Right hindlimb (tissue), 1 donor: ENCODE measurements around the gene ACP5.
"Not testable (repeated sequence)": the region's sequence is repeated elsewhere in the genome, so short reads cannot be mapped to it uniquely, and the experiment has no call there.

Experiments used
- DNase-seq: peaks from one replicate; pipeline ENCODE4 v3.0.0-alpha.2; 2018

Gene ACP5

GRCh38 chr19:11578258-11579142 is 1.1 kb upstream of the ACP5 start:
- no peak for DNase-seq

DNA sequence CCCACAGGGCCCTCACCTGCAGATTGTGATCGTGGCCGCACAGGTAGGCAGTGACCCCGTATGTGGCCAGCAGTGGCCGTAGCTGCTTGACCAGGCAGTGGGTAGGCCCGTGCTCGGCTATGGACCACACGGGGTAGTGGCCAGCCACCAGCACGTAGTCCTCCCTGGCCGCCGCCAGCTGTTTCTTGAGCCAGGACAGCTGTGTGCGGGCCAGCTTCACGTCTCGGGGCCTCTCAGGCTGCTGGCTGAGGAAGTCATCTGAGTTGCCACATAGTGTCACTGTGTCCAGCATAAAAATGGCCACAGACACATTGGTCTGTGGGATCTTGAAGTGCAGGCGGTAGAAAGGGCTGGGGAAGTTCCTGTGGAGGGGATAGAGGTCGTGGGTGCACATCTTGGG is 1.2 kb downstream of the ACP5 start:
- DNase-seq, result no peak

GRCh38 chr19:11574689-11575088 is 2.8 kb downstream of the ACP5 start:
- no peak for DNase-seq

- DNase-seq, result not testable (repeated sequence)
Measured at GRCh38 chr19:11573763-11574162, 3.7 kb downstream of the ACP5 start.

- DNase-seq, result not testable (repeated sequence)
Measured at GRCh38 chr19:11573354-11573753, 4.1 kb downstream of the ACP5 start.

DNA sequence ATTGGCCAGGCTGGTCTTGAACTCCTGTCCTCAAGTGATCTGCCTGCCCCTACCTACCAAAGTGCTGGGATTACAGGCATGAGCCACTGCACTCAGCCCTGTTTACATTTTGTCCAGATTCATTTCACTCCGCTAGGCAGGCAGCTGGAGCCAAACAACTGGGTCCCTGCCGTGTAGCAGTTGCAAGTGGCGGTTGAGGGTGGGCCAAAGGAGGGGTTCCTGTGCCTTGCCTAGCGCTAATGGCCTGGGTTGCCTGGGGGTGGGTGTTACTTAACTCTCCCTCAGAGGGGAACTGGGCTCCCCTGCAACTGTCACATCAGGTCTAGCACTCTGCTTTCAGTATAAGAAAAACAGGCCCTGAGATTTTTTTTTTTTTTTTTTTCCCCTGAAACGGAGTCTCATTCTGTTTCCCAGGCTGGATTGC is 7.4 kb downstream of the ACP5 start:
- no peak for DNase-seq

DNA sequence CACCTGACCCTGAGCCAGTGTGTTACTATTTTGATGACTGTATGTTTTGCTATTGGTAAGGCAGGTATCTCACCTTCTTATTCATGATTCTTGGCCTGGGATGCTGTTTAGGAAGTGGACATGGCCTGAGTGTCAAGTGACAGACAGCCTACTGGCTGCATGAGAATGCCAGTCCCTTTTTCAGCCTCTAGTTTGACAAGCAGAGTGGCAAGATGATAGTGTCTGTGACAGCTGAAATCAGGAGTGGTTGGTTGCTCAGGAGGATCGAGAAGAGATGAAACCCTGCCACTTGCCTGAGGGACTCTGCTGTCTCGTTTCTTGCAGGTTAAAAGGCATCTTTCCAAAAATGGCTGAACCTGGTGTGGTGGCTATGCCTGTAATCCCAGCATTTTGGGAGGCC is 11.3 kb downstream of the ACP5 start:
- no peak for DNase-seq

DNA sequence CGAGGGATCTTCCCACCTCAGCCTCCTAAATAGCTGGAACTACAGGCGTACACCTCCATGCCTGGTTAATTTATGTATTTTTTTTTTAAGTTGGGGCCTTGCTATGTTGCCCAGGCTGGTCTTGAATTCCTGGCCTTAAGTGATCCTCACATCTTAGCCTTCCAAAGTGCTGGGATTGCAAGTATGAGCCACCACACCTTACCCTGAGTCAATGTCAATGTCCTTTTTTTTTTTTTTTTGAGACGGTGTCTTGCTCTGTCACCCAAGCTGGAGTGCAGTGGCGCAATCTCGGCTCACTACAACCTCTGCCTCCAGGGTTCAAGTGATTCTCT is 11.8 kb downstream of the ACP5 start:
- DNase-seq, result not testable (repeated sequence)

GRCh38 chr19:11564082-11564807 is 13.2 kb downstream of the ACP5 start:
- not testable (repeated sequence) for DNase-seq

DNA sequence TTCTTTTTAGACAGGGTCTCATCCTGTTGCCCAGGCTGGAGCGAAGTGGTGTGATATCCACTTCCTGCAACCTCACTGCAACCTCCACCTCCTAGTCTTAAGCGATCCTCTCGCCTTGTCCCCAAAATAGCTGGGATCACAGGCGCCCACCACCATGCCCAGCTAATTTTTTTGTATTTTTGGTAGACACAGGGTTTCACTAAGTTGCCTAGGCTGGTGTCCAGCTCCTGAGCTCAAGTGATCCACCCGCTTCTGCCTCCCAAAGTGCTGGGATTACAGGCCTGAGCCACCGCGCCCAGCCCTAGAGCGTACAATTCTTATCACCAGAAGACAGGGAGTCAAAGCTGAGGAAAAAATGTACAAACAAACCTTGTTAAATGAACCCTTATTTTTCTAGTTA is 13.9 kb downstream of the ACP5 start:
- no peak for DNase-seq

- peak; percentile 52 for DNase-seq
Measured at GRCh38 chr19:11560404-11561051, 16.9 kb downstream of the ACP5 start.

DNA sequence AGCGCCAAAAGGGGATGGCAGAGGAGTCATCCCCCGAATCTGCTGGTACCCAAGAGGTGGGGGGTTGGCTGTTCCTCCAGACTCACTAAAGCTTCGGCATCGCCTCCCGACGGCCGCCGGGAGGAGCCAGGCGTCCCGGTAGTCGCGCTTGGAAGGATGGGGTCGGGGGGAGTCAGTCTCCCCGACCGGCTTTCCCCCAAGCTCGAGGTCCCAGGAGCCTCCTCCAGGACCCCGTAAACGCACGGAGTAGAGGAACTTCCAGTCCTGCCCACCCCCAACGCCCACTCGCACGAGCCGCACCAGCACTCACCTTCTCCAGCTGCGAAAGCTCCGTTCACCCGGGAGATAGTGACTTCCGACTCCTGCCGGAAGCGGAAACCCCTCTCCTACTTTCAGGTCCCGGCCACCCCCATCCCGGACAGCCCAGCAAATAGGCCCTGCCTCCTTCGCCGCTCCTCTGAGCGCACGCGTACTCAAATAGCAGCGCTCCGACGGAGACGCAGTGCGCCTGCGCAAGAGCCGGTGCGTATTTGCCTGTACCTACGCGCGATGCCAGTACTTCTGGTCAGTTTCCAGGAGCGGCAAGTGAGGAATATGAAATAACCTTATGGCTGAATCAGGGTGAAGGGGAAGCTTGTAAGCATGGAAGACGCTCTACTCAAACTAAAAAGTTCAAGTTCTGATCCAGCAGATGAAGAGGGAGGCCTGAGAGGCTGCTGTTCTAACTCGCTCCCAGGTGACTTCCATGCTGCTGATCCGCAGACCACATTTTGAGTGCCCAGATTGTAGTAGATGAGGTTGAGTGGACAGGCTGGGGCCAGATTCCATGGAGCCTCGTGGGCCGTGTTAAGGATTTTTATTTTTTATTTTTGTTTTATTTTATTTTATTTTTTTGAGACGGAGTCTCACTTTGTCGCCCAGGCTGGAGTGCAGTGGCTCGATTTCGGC is 18.3 kb downstream of the ACP5 start, which contains the start of gene ELOF1:
ELOF1 (minus strand) TSS at position 350 of the 948 bp plus-strand sequence. CDS start 4,883 bp downstream, outside the sequence.
- peak; percentile 98 for DNase-seq

- DNase-seq, result no peak
Measured at GRCh38 chr19:11556634-11557420, 20.6 kb downstream of the ACP5 start.

- DNase-seq, result no peak
Measured at GRCh38 chr19:11555246-11555645, 22.2 kb downstream of the ACP5 start.

- DNase-seq, result no peak
Measured at GRCh38 chr19:11554160-11554559, 23.3 kb downstream of the ACP5 start.

GRCh38 chr19:11552666-11553372 is 24.6 kb downstream of the ACP5 start:
- no peak for DNase-seq

DNA sequence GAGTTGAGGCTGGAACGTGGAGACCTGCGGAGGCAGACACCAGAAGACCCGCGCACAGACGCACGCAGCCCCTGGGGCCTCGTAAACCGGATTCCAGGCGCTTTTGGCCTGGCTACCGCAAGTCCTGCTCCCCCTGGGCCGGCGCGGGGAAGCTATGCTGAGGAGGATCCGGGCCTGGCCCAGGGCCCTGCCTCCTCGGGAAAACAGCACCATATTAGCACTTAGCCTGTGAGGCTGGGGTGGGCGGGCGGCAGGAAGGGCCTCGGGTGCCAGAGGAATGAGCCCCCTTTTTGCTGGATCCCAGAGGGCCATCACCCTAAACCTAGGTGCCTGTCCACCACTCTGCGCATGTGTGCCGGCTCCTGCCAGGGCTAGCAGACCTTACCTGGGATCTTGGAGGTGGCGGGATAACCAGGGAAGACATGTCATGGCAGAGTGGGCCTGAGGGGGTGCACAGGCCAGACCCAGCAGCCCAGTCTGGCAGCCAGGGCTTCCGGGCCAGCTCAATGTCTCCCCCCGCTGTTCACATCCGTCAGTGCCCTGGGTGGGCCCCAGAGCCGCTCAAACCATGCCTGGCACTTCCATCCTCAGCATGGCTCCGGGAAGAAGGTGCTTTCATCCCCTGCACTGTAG is 25.7 kb downstream of the ACP5 start:
- DNase-seq, result no peak

DNA sequence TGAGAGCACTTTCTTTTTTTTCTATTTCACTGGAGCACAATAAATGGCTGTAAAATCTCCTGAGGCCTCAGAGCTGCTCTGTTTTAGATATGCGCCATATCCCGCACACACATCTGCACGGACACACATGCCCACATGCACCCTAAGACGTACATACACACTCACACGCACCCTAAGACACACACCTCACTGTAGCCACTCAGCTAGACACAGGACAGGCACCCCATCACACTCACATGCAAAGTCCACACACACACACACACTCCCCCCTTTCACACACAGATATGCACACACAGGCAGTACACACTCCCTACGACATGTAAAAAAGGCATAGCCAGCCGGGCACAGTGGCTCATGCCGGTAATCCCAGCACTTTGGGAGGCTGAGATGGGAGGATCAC is 27.2 kb downstream of the ACP5 start:
- no peak for DNase-seq

GRCh38 chr19:11549386-11549953 is 28.0 kb downstream of the ACP5 start:
- no peak for DNase-seq
